ENCODE measurements around the gene CARD19.

DNA sequence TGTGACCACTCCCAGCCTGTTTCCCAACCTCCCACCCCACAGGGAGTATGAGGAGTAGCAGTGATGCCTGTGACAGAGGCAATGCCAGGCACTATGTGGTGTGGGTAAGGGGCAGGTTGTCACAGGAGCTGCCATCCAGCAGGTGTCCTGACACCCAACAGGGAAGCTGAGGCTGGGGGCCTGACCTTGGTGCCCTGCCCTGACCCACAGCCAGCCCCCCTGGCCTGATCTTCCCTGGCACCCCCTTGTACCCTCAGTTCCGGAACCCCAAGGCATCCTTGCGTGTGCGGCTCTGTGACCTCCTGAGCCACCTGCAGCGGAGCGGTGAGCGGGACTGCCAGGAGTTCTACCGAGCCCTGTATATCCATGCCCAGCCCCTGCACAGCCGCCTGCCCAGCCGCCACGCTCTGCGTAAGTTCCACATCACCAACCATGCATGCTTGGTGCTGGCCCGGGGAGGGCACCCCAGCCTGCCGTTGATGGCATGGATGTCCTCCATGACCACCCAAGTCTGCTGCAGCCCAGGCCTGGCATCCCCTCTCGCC is 14.4 kb downstream of the CARD19 start:
- TF ChIP-seq, protein P1, sequence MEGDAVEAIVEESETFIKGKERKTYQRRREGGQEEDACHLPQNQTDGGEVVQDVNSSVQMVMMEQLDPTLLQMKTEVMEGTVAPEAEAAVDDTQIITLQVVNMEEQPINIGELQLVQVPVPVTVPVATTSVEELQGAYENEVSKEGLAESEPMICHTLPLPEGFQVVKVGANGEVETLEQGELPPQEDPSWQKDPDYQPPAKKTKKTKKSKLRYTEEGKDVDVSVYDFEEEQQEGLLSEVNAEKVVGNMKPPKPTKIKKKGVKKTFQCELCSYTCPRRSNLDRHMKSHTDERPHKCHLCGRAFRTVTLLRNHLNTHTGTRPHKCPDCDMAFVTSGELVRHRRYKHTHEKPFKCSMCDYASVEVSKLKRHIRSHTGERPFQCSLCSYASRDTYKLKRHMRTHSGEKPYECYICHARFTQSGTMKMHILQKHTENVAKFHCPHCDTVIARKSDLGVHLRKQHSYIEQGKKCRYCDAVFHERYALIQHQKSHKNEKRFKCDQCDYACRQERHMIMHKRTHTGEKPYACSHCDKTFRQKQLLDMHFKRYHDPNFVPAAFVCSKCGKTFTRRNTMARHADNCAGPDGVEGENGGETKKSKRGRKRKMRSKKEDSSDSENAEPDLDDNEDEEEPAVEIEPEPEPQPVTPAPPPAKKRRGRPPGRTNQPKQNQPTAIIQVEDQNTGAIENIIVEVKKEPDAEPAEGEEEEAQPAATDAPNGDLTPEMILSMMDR (IDR thresholded peaks at IDR 0.05) = no peak
- TF ChIP-seq POLR2A (IDR thresholded peaks at IDR 0.05) = no peak

Data from heart left ventricle (tissue), 13 donors.